ENCODE measurements around the gene GPR137B. TPM values are rescaled to one million over a fixed set of nuclear protein-coding genes. Genes with fewer than 3 reads are reported as not detected.

GPR137B gene
- total RNA-seq, 4 donors from 2014 or later, result 6.0 to 16.2 (median 11.5) TPM

DNA sequence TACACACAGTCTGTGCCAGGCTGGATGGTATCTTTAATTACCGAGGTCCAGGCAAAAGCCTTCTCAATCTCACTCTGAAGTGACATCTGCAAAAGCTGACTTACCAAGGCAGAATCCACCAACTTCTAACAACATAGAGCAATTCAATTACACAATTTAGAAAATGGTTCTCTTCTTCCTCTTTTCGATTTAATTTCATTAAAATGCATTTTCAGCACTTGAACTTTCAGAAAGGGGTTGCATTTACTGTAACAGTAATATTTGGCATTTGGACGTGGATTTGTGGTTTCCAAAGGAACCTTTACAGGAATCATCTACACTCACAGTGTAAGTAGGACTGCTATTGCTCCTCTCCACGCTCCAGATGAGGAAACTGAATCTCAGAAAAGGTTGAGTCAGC lies 86.1 kb downstream of the GPR137B start:
- H3K4me1 ChIP-seq, result no peaks in the 10 kb centered on the region
- in situ Hi-C loops (cut with MboI; ENCODE audit: low pct_ligation_motif_present in 1 of 4, low pct_unique_long_range_greater_than_20kb in 1 of 4, low sequenced_read_pairs in 3 of 4) (no loop called here), intact Hi-C loops (cut with DNase I; ENCODE audit: low total_unique reads) (no loop called here)
- H3K4me3 ChIP-seq, result no peak overlapping the region
- H3K27ac ChIP-seq, result no peak overlapping the region
- TF ChIP-seq POLR2AphosphoS5 (IDR thresholded peaks at IDR 0.05) (no peak), POLR2A (IDR thresholded peaks at IDR 0.05) (no peak), EP300 (IDR thresholded peaks at IDR 0.05; ENCODE audit: low read depth) (no peak)
- TF ChIP-seq, protein P1, sequence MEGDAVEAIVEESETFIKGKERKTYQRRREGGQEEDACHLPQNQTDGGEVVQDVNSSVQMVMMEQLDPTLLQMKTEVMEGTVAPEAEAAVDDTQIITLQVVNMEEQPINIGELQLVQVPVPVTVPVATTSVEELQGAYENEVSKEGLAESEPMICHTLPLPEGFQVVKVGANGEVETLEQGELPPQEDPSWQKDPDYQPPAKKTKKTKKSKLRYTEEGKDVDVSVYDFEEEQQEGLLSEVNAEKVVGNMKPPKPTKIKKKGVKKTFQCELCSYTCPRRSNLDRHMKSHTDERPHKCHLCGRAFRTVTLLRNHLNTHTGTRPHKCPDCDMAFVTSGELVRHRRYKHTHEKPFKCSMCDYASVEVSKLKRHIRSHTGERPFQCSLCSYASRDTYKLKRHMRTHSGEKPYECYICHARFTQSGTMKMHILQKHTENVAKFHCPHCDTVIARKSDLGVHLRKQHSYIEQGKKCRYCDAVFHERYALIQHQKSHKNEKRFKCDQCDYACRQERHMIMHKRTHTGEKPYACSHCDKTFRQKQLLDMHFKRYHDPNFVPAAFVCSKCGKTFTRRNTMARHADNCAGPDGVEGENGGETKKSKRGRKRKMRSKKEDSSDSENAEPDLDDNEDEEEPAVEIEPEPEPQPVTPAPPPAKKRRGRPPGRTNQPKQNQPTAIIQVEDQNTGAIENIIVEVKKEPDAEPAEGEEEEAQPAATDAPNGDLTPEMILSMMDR (IDR thresholded peaks at IDR 0.05), result no peak
- H3K9me3 ChIP-seq, result no peaks in the 10 kb centered on the region
- no peaks in the 10 kb centered on the region for H3K27me3 ChIP-seq
- DNase-seq, result no peak
- peaks cover 0 to 4% (median 0%) of the 10 kb centered on the region in 4 donors for H3K36me3 ChIP-seq
- WGBS, 2 donors (ENCODE audit: low coverage in 1 of 2), result 81 to 91% methylated on average over 4 of the region's 4 CpGs

DNA sequence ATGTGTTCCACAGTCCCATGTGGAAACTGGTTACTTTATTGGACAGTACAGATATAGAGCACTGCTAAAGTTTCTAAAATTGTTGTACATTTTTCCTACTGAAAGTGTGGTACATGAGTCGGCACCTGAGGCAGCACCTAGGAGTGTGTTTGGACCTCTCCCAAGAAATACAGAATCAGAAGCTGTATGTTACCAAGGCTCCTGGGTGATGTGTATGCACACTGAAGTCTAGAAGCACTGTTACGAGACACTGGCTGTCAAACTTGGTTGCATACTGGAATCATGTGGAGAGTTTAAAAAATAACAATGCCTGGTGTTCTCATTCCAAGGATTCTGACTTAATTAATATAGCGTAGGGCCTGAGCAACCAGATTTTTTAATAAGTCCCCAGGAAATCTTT lies 92.8 kb downstream of the GPR137B start:
- WGBS, 2 donors (ENCODE audit: low coverage in 1 of 2), result 80 to 93% methylated on average over 1 to 3 of the region's 3 CpGs
- Histone ChIP-seq H3K4me1 (no peaks in the 10 kb centered on the region), H3K4me3 (no peak overlapping the region), H3K9me3 (no peaks in the 10 kb centered on the region), H3K27me3 (no peaks in the 10 kb centered on the region), H3K27ac (no peak overlapping the region), H3K36me3 (no peaks in the 10 kb centered on the region)
- in situ Hi-C loops (cut with MboI; ENCODE audit: low pct_ligation_motif_present in 1 of 4, low pct_unique_long_range_greater_than_20kb in 1 of 4, low sequenced_read_pairs in 3 of 4) (no loop called here), intact Hi-C loops (cut with DNase I; ENCODE audit: low total_unique reads) (no loop called here)
- TF ChIP-seq POLR2AphosphoS5 (IDR thresholded peaks at IDR 0.05), result no peak
- TF ChIP-seq EP300 (IDR thresholded peaks at IDR 0.05; ENCODE audit: low read depth), result no peak
- TF ChIP-seq, protein P1 (IDR thresholded peaks at IDR 0.05), result no peak
- TF ChIP-seq POLR2A (IDR thresholded peaks at IDR 0.05), result no peak
- no peak for DNase-seq

DNA sequence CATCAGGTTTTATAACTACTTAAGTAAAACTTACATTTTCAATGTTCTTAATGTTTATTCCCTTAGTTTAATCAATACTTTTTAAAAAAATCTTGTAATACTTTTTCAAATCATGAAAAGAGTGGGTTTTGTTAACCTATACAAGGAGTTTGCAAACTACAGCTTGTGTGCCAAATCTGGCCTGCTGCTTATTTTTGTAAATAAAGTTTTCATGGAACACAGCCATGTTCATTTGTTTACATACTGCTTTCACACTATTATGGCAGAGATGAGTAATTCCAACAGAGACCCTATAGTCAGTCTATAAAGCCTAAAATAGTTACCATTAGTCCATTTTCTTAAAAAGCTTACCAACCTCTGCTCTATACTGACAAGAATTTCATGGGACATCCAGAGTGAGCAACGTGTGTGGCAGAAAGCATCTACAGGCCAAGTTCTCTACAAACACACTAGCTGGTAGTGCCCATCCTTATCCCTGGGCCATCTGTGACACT lies 96.8 kb downstream of the GPR137B start:
- DNase-seq, result no peak
- intact Hi-C loops (cut with DNase I; ENCODE audit: low total_unique reads), result no loop called here
- H3K4me1 ChIP-seq, result no peaks in the 10 kb centered on the region
- TF ChIP-seq POLR2A (IDR thresholded peaks at IDR 0.05) (no peak), POLR2AphosphoS5 (IDR thresholded peaks at IDR 0.05) (no peak), EP300 (IDR thresholded peaks at IDR 0.05; ENCODE audit: low read depth) (no peak)
- TF ChIP-seq, protein P1 (IDR thresholded peaks at IDR 0.05), result no peak
- H3K4me3 ChIP-seq, result no peak overlapping the region
- no peaks in the 10 kb centered on the region for H3K36me3 ChIP-seq
- in situ Hi-C loops (cut with MboI; ENCODE audit: low pct_ligation_motif_present in 1 of 4, low pct_unique_long_range_greater_than_20kb in 1 of 4, low sequenced_read_pairs in 3 of 4), result no loop called here
- no peaks in the 10 kb centered on the region for H3K27me3 ChIP-seq
- WGBS, 2 donors (ENCODE audit: low coverage in 1 of 2), result 81% methylated on average over 1 of the region's 1 CpG; no CpG with 5 or more reads in 1 of the 2 donors
- H3K9me3 ChIP-seq, result no peaks in the 10 kb centered on the region
- no peak overlapping the region for H3K27ac ChIP-seq

DNA sequence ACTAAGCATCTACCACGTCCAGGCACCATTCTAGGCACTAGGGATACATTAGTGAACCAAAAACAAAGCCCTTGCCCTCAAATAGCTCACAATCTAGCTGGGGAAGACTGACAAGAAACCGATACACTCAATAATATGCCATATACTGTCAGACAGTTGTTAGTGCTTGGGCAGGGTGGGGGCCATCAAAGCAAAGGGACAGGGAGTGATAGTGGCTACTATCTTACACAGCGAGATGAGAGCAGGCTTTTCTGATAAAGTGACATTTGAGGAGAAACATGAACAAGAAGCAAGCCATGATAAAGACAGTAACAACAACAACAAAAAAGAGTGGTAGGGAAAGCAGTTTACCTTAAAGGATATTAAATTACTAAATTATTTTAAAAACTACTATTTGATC lies 98.3 kb downstream of the GPR137B start:
- H3K27me3 ChIP-seq, result no peaks in the 10 kb centered on the region
- no peak overlapping the region for H3K4me3 ChIP-seq
- no peaks in the 10 kb centered on the region for H3K36me3 ChIP-seq
- no peak overlapping the region for H3K27ac ChIP-seq
- H3K9me3 ChIP-seq, result no peaks in the 10 kb centered on the region
- no peaks in the 10 kb centered on the region for H3K4me1 ChIP-seq
- DNase-seq, result no peak
- intact Hi-C loops (cut with DNase I; ENCODE audit: low total_unique reads), result no loop called here
- TF ChIP-seq POLR2A (IDR thresholded peaks at IDR 0.05) (no peak), EP300 (IDR thresholded peaks at IDR 0.05; ENCODE audit: low read depth) (no peak), POLR2AphosphoS5 (IDR thresholded peaks at IDR 0.05) (no peak)
- TF ChIP-seq, protein P1 (IDR thresholded peaks at IDR 0.05), result no peak
- WGBS, 2 donors (ENCODE audit: low coverage in 1 of 2), result 87 to 94% methylated on average over 3 of the region's 3 CpGs
- in situ Hi-C loops (cut with MboI; ENCODE audit: low pct_ligation_motif_present in 1 of 4, low pct_unique_long_range_greater_than_20kb in 1 of 4, low sequenced_read_pairs in 3 of 4), result no loop called here

Measured in transverse colon (tissue), 4 donors.